Uterus (tissue), 4 donors: Measurements from ENCODE around the gene ROBO2. TPM values are rescaled to one million over a fixed set of nuclear protein-coding genes. Genes with fewer than 3 reads are reported as not detected.

Source experiments
- DNase-seq, 2 donors: peaks; one replicate each; pipeline ENCODE4 v3.0.0-alpha.2; 2019 to 2020
- H3K27ac ChIP-seq, 2 donors: fragments of 200-600 bp; sonication (generic); 1 replicate in 1 of 2; 2 replicates in 1 of 2; pipeline ENCODE4 v1.5.1; 2016 to 2018
- H3K27me3 ChIP-seq, 2 donors: fragments of 200-600 bp; sonication (generic); one replicate each; pipeline ENCODE4 v1.5.1; 2018 to 2019; ENCODE audit warnings: control low read depth in 1 of 2
- H3K36me3 ChIP-seq, 2 donors: fragments of 200-600 bp; sonication (generic); one replicate each; pipeline ENCODE4 v1.5.1; 2019; ENCODE audit warnings: control low read depth in 1 of 2
- H3K4me1 ChIP-seq, 2 donors: fragments of 200-600 bp; sonication (generic); one replicate each; pipeline ENCODE4 v1.5.1; 2018 to 2019; ENCODE audit warnings: control low read depth in 1 of 2
- H3K4me3 ChIP-seq, 2 donors: fragments of 200-600 bp; sonication (generic); 1 replicate in 1 of 2; 2 replicates in 1 of 2; pipeline ENCODE4 v1.5.1; 2018 to 2019; ENCODE audit warnings: mild to moderate bottlenecking in 1 of 2
- H3K9me3 ChIP-seq, 2 donors: fragments of 200-600 bp; sonication (generic); one replicate each; pipeline ENCODE4 v1.5.1; 2019; ENCODE audit warnings: control low read depth in 1 of 2
- CTCF ChIP-seq, 4 experiments: fragments of 200-600 bp in 2 of 4; fragments of 450-650 bp in 2 of 4; sonication (generic) in 2 of 4; IDR thresholded peaks; one replicate each; pipeline ENCODE4 v1.5.1; 2016 to 2019; ENCODE audit warnings: antibody characterized with exemption in 4 of 4, mild to moderate bottlenecking in 2 of 4, moderate library complexity in 1 of 4
- POLR2A ChIP-seq, 2 donors: fragments of 450-650 bp; IDR thresholded peaks; one replicate each; pipeline ENCODE4 v1.6.1; 2016; ENCODE audit warnings: antibody characterized with exemption in 2 of 2, mild to moderate bottlenecking in 1 of 2, moderate library complexity in 1 of 2
- intact Hi-C: fragments of 100-400 bp; cut with DNase I; formaldehyde crosslinking; loops from one replicate; pipeline ENCODE4 v1.15.1; 2023; ENCODE audit warnings: low total_unique reads
- total RNA-seq, 4 donors: library from RNA; depleted of rRNA in 3 of 4; stranded (reverse); fragments of >200 nt in 3 of 4; gene quantifications; one replicate each; pipeline versions ENCODE4 v1.1.0 to v1.2.4, GENCODE V29; 2014 to 2023
- donor health status: DM: yes; HTN: yes; CAD: no.

The ROBO2 gene
- total RNA-seq, 4 donors from 2014 or later = 0.26 to 51.3 (median 0.49) TPM; not detected in 1

- no peaks in the 10 kb centered on the region for H3K36me3 ChIP-seq
- intact Hi-C loops = no loop called here
- peaks cover 0 to 5% of the 10 kb centered on the region in 2 donors for H3K9me3 ChIP-seq
- no peak overlapping the region for H3K4me3 ChIP-seq
- no peaks in the 10 kb centered on the region for H3K4me1 ChIP-seq
- no peak for TF ChIP-seq POLR2A (IDR thresholded peaks at IDR 0.05)
- TF ChIP-seq CTCF (IDR thresholded peaks at IDR 0.05) = no peak
- H3K27me3 ChIP-seq = no peaks in the 10 kb centered on the region
- no peak for DNase-seq
- H3K27ac ChIP-seq = no peak overlapping the region
These were observed 642.3 kb downstream of the ROBO2 start for GRCh38 chr3:77682162-77682561.

- Histone ChIP-seq H3K36me3 (no peaks in the 10 kb centered on the region), H3K4me1 (no peaks in the 10 kb centered on the region), H3K27me3 (no peaks in the 10 kb centered on the region), H3K27ac (no peak overlapping the region), H3K9me3 (peaks cover 0 to 5% of the 10 kb centered on the region in 2 donors), H3K4me3 (no peak overlapping the region)
- no peak for DNase-seq
- no peak for TF ChIP-seq POLR2A (IDR thresholded peaks at IDR 0.05)
- TF ChIP-seq CTCF (IDR thresholded peaks at IDR 0.05) = no peak
- intact Hi-C loops = no loop called here
These were observed 644.2 kb downstream of the ROBO2 start for GRCh38 chr3:77684115-77684514.

- Histone ChIP-seq H3K9me3 (peaks cover 0 to 5% of the 10 kb centered on the region in 2 donors), H3K27ac (no peak overlapping the region), H3K4me3 (no peak overlapping the region), H3K27me3 (no peaks in the 10 kb centered on the region), H3K4me1 (no peaks in the 10 kb centered on the region), H3K36me3 (no peaks in the 10 kb centered on the region)
- DNase-seq = no peak
- TF ChIP-seq POLR2A (IDR thresholded peaks at IDR 0.05) (no peak), CTCF (IDR thresholded peaks at IDR 0.05) (no peak)
- intact Hi-C loops = no loop called here
These were observed 645.8 kb downstream of the ROBO2 start for GRCh38 chr3:77685713-77686112.

GRCh38 chr3:77686560-77686959, 646.7 kb downstream of the ROBO2 start:
- TF ChIP-seq CTCF (IDR thresholded peaks at IDR 0.05) = no peak
- no peak for TF ChIP-seq POLR2A (IDR thresholded peaks at IDR 0.05)
- H3K27ac ChIP-seq = no peak overlapping the region
- peaks cover 0 to 5% of the 10 kb centered on the region in 2 donors for H3K9me3 ChIP-seq
- H3K4me3 ChIP-seq = no peak overlapping the region
- no peak for DNase-seq
- intact Hi-C loops = no loop called here
- H3K4me1 ChIP-seq = no peaks in the 10 kb centered on the region
- H3K27me3 ChIP-seq = no peaks in the 10 kb centered on the region
- no peaks in the 10 kb centered on the region for H3K36me3 ChIP-seq

- Histone ChIP-seq H3K9me3 (peaks cover 0 to under 1% of the 10 kb centered on the region in 2 donors), H3K27me3 (no peaks in the 10 kb centered on the region), H3K4me1 (no peaks in the 10 kb centered on the region), H3K27ac (no peak overlapping the region), H3K36me3 (no peaks in the 10 kb centered on the region), H3K4me3 (no peak overlapping the region)
- DNase-seq = no peak
- intact Hi-C loops = no loop called here
- TF ChIP-seq POLR2A (IDR thresholded peaks at IDR 0.05) (no peak), CTCF (IDR thresholded peaks at IDR 0.05) (no peak)
These were observed 647.6 kb downstream of the ROBO2 start for GRCh38 chr3:77687545-77687944.
